GM18517 (cell line): Measurements from ENCODE around the gene PDIK1L.

Source experiments
- ATAC-seq: cut with Tn5 transposase; IDR thresholded peaks from one replicate; pipeline ENCODE4 v1.9.1; 2021; ENCODE audit warnings: mild to moderate bottlenecking, moderate library complexity; ENCODE audit not compliant: unreplicated experiment

The PDIK1L gene

DNA sequence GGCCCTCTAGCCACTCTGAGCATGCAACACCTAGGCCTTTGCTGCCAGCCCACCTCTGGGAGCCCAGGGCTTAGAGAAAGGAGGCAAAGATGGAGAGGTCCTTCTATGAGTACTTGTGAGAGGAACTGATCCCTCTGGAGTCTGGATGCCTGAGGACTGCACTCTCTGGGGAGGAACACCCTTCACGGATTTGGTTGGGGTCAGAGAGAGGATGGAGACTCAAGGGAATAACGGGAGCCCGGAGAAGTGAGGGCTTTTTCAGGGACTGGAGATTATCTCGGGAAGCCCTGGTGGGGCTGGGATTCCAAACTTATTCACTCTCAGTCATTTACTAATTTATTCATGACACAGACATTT lies 57.6 kb downstream of the PDIK1L start:
- no peak for ATAC-seq

DNA sequence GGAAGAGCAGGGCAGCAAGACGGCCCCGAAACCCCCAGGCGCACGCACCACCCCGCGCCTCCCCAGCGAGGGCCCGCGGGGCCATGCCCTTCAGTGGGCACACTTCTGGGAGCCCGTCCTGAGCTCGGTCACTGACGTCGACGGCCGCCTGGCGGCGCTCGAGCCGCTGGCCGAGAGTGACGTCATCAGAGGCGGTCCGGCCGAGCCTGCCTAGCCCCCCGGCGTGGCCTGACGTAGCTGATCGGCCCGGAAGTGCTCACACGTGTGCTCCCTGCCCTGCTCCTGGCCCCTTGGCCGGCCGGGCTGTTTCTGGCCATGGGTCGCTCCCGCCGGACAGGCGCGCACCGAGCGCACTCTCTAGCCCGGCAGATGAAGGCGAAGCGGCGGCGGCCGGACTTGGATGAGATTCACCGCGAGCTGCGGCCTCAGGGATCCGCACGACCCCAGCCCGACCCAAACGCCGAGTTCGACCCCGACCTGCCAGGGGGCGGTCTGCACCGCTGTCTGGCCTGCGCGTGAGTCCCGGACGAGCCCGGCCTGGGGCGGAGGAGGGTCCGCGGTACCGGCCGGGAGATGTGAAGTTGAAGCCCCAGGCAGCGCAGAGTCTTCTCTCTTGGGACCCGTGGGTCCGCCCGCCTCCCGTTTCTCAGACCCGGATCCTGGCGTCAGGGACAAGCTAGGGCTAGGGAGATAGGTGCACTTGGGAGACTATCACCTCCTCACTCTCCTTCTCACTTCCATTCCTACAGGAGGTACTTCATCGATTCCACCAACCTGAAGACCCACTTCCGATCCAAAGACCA lies 58.2 kb downstream of the PDIK1L start, which contains the start of gene ZNF593:
ZNF593 (plus strand) TSS at position 240 of the 803 bp plus-strand sequence; CDS start at position 316, 76 bp downstream.
- peak; percentile 83 for ATAC-seq

- no peak for ATAC-seq
Observed at GRCh38 chr1:26170472-26170821, 58.8 kb downstream of the PDIK1L start.

- ATAC-seq, result no peak
Observed at GRCh38 chr1:26171084-26172072, 59.8 kb downstream of the PDIK1L start, which contains the start of gene ZNF593OS. Gene ZNF593OS (minus strand): TSS chr1:26171832. CDS start chr1:26171661, 171 bp downstream.
